H1 (cell line): ENCODE data around the gene ZNF879. TPM values are rescaled to one million over a fixed set of nuclear protein-coding genes. Genes with fewer than 3 reads are reported as not detected.

ENCODE experiments used
- CTCF ChIA-PET: fragments of 300-600 bp; sonication (Branson Sonifier 250); formaldehyde crosslinking; loops from one replicate; lab custom pipeline; 2021; ENCODE audit not compliant: partially characterized antibody; lab: Charles Lee
- POLR2A ChIA-PET: fragments of 300-600 bp; sonication (Branson Sonifier 250); formaldehyde crosslinking; loops from one replicate; lab custom pipeline; 2021; ENCODE audit warnings: inconsistent platforms; ENCODE audit not compliant: partially characterized antibody; lab: Charles Lee
- DNase-seq, 2 experiments: peaks; one replicate each; pipeline versions ENCODE4 v3.0.0 to v3.0.0-alpha.2; 2010 to 2022; ENCODE audit warnings: low spot score in 2 of 2, low read depth in 1 of 2, mixed read lengths in 1 of 2
- FAIRE-seq: peaks from 2 replicates; lab custom pipeline; 2011; peaks lifted over from hg19 to GRCh38; lab: Jason Lieb, UNC
- H2AFZ ChIP-seq: 2 replicates; pipeline ENCODE4 v1.8.1; 2012; ENCODE audit warnings: low read length, inconsistent platforms
- H2AK5ac ChIP-seq: 2 replicates; pipeline ENCODE4 v1.6.1; 2013; ENCODE audit warnings: low read depth, low read length
- H2BK120ac ChIP-seq: replicated peaks from 2 replicates; pipeline ENCODE3; 2013; ENCODE audit warnings: low read depth, low read length, inconsistent platforms
- H2BK12ac ChIP-seq: 2 replicates; pipeline ENCODE4 v1.6.1; 2013; ENCODE audit warnings: low read depth, low read length
- H2BK15ac ChIP-seq: 2 replicates; pipeline ENCODE4 v1.6.1; 2013; ENCODE audit warnings: low read length
- H2BK20ac ChIP-seq: 2 replicates; pipeline ENCODE4 v1.6.1; 2013; ENCODE audit warnings: low read length
- H2BK5ac ChIP-seq: 2 replicates; pipeline ENCODE4 v1.6.1; 2013; ENCODE audit warnings: low read depth, low read length
- H3K14ac ChIP-seq: 2 replicates; pipeline ENCODE4 v1.6.1; 2013; ENCODE audit warnings: inconsistent platforms; ENCODE audit not compliant: insufficient read length
- H3K18ac ChIP-seq: 2 replicates; pipeline ENCODE4 v1.6.1; 2013; ENCODE audit warnings: low read length; ENCODE audit errors: extremely low read depth
- H3K23ac ChIP-seq: 2 replicates; pipeline ENCODE4 v1.6.1; 2013; ENCODE audit warnings: inconsistent platforms; ENCODE audit not compliant: insufficient read length
- H3K23me2 ChIP-seq: 2 replicates; pipeline ENCODE4 v1.6.1; 2013; ENCODE audit warnings: low read depth, low read length
- H3K27ac ChIP-seq: 2 replicates; pipeline ENCODE4 v1.6.1; 2011; ENCODE audit warnings: low read depth, low read length, inconsistent platforms
- H3K27me3 ChIP-seq, 4 experiments: replicated peaks in 1 of 4; 1 replicate in 1 of 4; 2 replicates in 3 of 4; pipeline versions ENCODE4 v1.6.1 to v1.8.1; 2011 to 2013; ENCODE audit warnings: low read length in 3 of 4, mild to moderate bottlenecking in 3 of 4, inconsistent platforms in 2 of 4, mixed read lengths in 2 of 4, moderate library complexity in 1 of 4; ENCODE audit not compliant: control insufficient read depth in 3 of 4, insufficient read depth in 3 of 4; ENCODE audit errors: extremely low read depth in 1 of 4
- H3K36me3 ChIP-seq, 4 experiments: 2 replicates each; pipeline versions ENCODE4 v1.6.1 to v1.8.1; 2011 to 2013; ENCODE audit warnings: mild to moderate bottlenecking in 4 of 4, low read length in 3 of 4, moderate library complexity in 2 of 4, control low read depth in 1 of 4, inconsistent platforms in 1 of 4; ENCODE audit not compliant: insufficient read depth in 4 of 4, control insufficient read depth in 2 of 4
- H3K4ac ChIP-seq: replicated peaks from 2 replicates; pipeline ENCODE3; 2013; ENCODE audit warnings: low read length, low read depth, mixed read lengths, inconsistent platforms; ENCODE audit not compliant: insufficient read length
- H3K4me1 ChIP-seq, 4 experiments: replicated peaks in 1 of 4; 1 replicate in 1 of 4; 2 replicates in 3 of 4; pipeline versions ENCODE4 v1.6.1 to v1.8.1; 2011 to 2013; ENCODE audit warnings: low read length in 3 of 4, inconsistent platforms in 2 of 4, mixed read lengths in 1 of 4; ENCODE audit not compliant: insufficient read depth in 4 of 4, control insufficient read depth in 3 of 4
- H3K4me2 ChIP-seq, 2 experiments: 2 replicates each; pipeline versions ENCODE4 v1.6.1 to v1.8.1; 2011 to 2013; ENCODE audit warnings: low read depth in 2 of 2, low read length in 2 of 2, control low read depth in 1 of 2, inconsistent platforms in 1 of 2, mild to moderate bottlenecking in 1 of 2; ENCODE audit not compliant: insufficient read depth in 1 of 2
- H3K4me3 ChIP-seq, 4 experiments: fragments of 200-600, 300-600 bp in 1 of 4; sonication (generic), shearing (Covaris generic), sonication (Bioruptor Twin) in 1 of 4; 2 replicates each; pipeline versions ENCODE4 v1.5.1 to v1.8.1; 2011 to 2016; ENCODE audit warnings: low read length in 4 of 4, low read depth in 3 of 4, control low read depth in 2 of 4, inconsistent platforms in 2 of 4, mild to moderate bottlenecking in 2 of 4, mixed read lengths in 1 of 4, moderate library complexity in 1 of 4; ENCODE audit not compliant: insufficient read depth in 2 of 4; ENCODE audit errors: extremely low read depth in 1 of 4
- H3K56ac ChIP-seq: replicated peaks from 2 replicates; pipeline ENCODE3; 2013; ENCODE audit warnings: low read depth, mild to moderate bottlenecking, mixed read lengths, low read length, inconsistent platforms; ENCODE audit not compliant: insufficient read length
- H3K79me1 ChIP-seq: 2 replicates; pipeline ENCODE4 v1.6.1; 2013; ENCODE audit warnings: low read depth, low read length, control low read depth
- H3K79me2 ChIP-seq, 2 experiments: 2 replicates each; pipeline versions ENCODE4 v1.6.1 to v1.8.1; 2012 to 2013; ENCODE audit warnings: low read length in 2 of 2, mild to moderate bottlenecking in 2 of 2, inconsistent platforms in 1 of 2; ENCODE audit not compliant: insufficient read depth in 2 of 2, control insufficient read depth in 1 of 2
- H3K9ac ChIP-seq, 4 experiments: replicated peaks in 1 of 4; 1 replicate in 1 of 4; 2 replicates in 3 of 4; pipeline versions ENCODE4 v1.6.1 to v1.8.1; 2011 to 2013; ENCODE audit warnings: low read depth in 3 of 4, low read length in 3 of 4, control low read depth in 2 of 4, mild to moderate bottlenecking in 2 of 4, moderate library complexity in 2 of 4, inconsistent platforms in 1 of 4; ENCODE audit errors: extremely low read depth in 1 of 4
- H3K9me3 ChIP-seq, 2 experiments: 2 replicates each; pipeline versions ENCODE4 v1.6.1 to v1.8.1; 2012 to 2013; ENCODE audit warnings: mild to moderate bottlenecking in 2 of 2, moderate library complexity in 2 of 2, control low read depth in 1 of 2, inconsistent platforms in 1 of 2, low read depth in 1 of 2, low read length in 1 of 2, mixed read lengths in 1 of 2; ENCODE audit not compliant: insufficient read depth in 2 of 2
- H4K20me1 ChIP-seq, 2 experiments: replicated peaks in 1 of 2; 2 replicates each; pipeline versions ENCODE3 to v1.8.1; 2011 to 2013; ENCODE audit warnings: inconsistent platforms in 2 of 2, low read length in 2 of 2, mild to moderate bottlenecking in 1 of 2; ENCODE audit not compliant: insufficient read depth in 2 of 2, control insufficient read depth in 1 of 2
- H4K5ac ChIP-seq: 2 replicates; pipeline ENCODE4 v1.6.1; 2013; ENCODE audit warnings: low read length, low read depth, mixed read lengths, inconsistent platforms; ENCODE audit not compliant: insufficient read length
- H4K8ac ChIP-seq: 2 replicates; pipeline ENCODE4 v1.8.0; 2013; ENCODE audit warnings: mild to moderate bottlenecking, moderate library complexity, low read length, inconsistent platforms; ENCODE audit not compliant: insufficient read depth; ENCODE audit errors: extremely low read depth
- H4K91ac ChIP-seq: replicated peaks from 2 replicates; pipeline ENCODE3; 2013; ENCODE audit warnings: low read length, mixed read lengths, inconsistent platforms; ENCODE audit not compliant: insufficient read length
- CEBPB ChIP-seq: IDR thresholded peaks from 2 replicates; pipeline ENCODE4 v1.6.1; 2012; ENCODE audit warnings: low read depth, low read length
- EP300 ChIP-seq, 2 experiments: IDR thresholded peaks; 1 replicate in 1 of 2; 2 replicates in 1 of 2; pipeline ENCODE4 v1.6.1; 2011 to 2012; ENCODE audit warnings: low read depth in 2 of 2, low read length in 2 of 2, mild to moderate bottlenecking in 2 of 2, borderline replicate concordance in 1 of 2, inconsistent platforms in 1 of 2, moderate library complexity in 1 of 2
- EZH2 ChIP-seq: fragments of 200-600 bp; sonication (generic); IDR thresholded peaks from 2 replicates; pipeline ENCODE4 v1.7.1; 2012; ENCODE audit warnings: low read depth, mild to moderate bottlenecking, moderate library complexity, low read length, inconsistent platforms; ENCODE audit not compliant: severe bottlenecking
- GABPA ChIP-seq: IDR thresholded peaks from 2 replicates; pipeline ENCODE4 v1.6.1; 2011; ENCODE audit warnings: mild to moderate bottlenecking, low read length, moderate library complexity, borderline replicate concordance; ENCODE audit not compliant: insufficient read depth
- HDAC2 ChIP-seq, 2 experiments: fragments of 300-600 bp in 1 of 2; sonication (generic) in 1 of 2; IDR thresholded peaks; 2 replicates each; pipeline ENCODE4 v1.6.1; 2011 to 2012; ENCODE audit warnings: low read depth in 2 of 2, low read length in 2 of 2, mild to moderate bottlenecking in 2 of 2, moderate library complexity in 2 of 2, borderline replicate concordance in 1 of 2, inconsistent platforms in 1 of 2
- JUN ChIP-seq: IDR thresholded peaks from 2 replicates; pipeline ENCODE4 v1.6.1; 2011; ENCODE audit warnings: low read depth, mild to moderate bottlenecking, improper control_type of control experiment, low read length
- KDM4A ChIP-seq: IDR thresholded peaks from one replicate; pipeline ENCODE4 v1.7.1; 2012; ENCODE audit warnings: low read depth, mild to moderate bottlenecking, moderate library complexity, low read length, inconsistent platforms; ENCODE audit not compliant: severe bottlenecking
- NANOG ChIP-seq: IDR thresholded peaks from 2 replicates; pipeline ENCODE4 v1.6.1; 2011; ENCODE audit warnings: low read length, low read depth, mild to moderate bottlenecking, inconsistent platforms; ENCODE audit not compliant: insufficient read depth, poor library complexity, severe bottlenecking
- RBBP5 ChIP-seq: IDR thresholded peaks from 2 replicates; pipeline ENCODE4 v1.7.1; 2012; ENCODE audit warnings: low read depth, mild to moderate bottlenecking, inconsistent platforms, low read length, moderate library complexity, borderline replicate concordance
- TCF12 ChIP-seq: IDR thresholded peaks from 2 replicates; pipeline ENCODE4 v1.6.1; 2011; ENCODE audit warnings: low read depth, mild to moderate bottlenecking, low read length
- ZNF274 ChIP-seq: IDR thresholded peaks from 2 replicates; pipeline ENCODE4 v1.7.0; 2012; ENCODE audit warnings: low read length, borderline replicate concordance; ENCODE audit errors: extremely low read depth
- WGBS, 2 experiments: shearing (Covaris generic) in 1 of 2; methylation state at CpG; one replicate each; pipeline versions ENCODE4 v1.1.6 to v1.1.7; 2013 to 2015; ENCODE audit warnings: low lambda C conversion rate in 2 of 2, mixed read lengths in 2 of 2, inconsistent platforms in 1 of 2, low coverage in 1 of 2, missing lambda C conversion rate in 1 of 2; ENCODE audit not compliant: insufficient replicate concordance in 2 of 2, insufficient coverage in 1 of 2, insufficient read length in 1 of 2; ENCODE audit errors: extremely low coverage in 1 of 2, missing lambda C conversion rate in 1 of 2; 5-methylcytosine and 5-hydroxymethylcytosine counted together
- polyA plus RNA-seq, 7 experiments: library from polyadenylated mRNA; depleted of rRNA in 3 of 7; stranded (reverse) in 5 of 7; unstranded in 2 of 7; fragments of >200 nt in 5 of 7; fragments of 200-250 nt in 2 of 7; gene quantifications; 1 replicate in 5 of 7; 2 replicates in 1 of 7; 4 replicates in 1 of 7; pipeline versions ENCODE4 v1.2.1 to v1.2.3, GENCODE V29; 2011 to 2013; ENCODE audit warnings: missing spikeins in 2 of 7, mixed read lengths in 2 of 7
- total RNA-seq: library from RNA; stranded (reverse); fragmentation: NEBNext Ultra II Directional; extraction: Animal tissue kit (Norgen Biotek cat#: 25700); gene quantifications from 2 replicates; pipeline ENCODE4 v1.2.1, GENCODE V29; 2021

The ZNF879 gene
- total and polyA plus RNA-seq, 2 of the 8 experiments (the other 6 are each of a cell fraction or from before 2014, with no cell fraction given), result 2.2 to 3.1 TPM

GRCh38 chr5:178992291-178992895 is 31.2 kb upstream of the ZNF879 start:
- Histone ChIP-seq H3K56ac (no peak overlapping the region), H4K20me1 (peaks cover 1 to 4% of the 10 kb centered on the region in 2 experiments), H3K23ac (no peak overlapping the region), H2AFZ (no peak overlapping the region), H3K27ac (no peak overlapping the region), H3K18ac (no peak overlapping the region), H3K4me2 (no peak overlapping the region), H3K27me3 (peaks cover 26 to 45% (median 44%) of the 10 kb centered on the region in 4 experiments), H3K23me2 (peaks cover 9% of the 10 kb centered on the region; the same call in 1 of the 2 replicates), H2BK15ac (no peak overlapping the region), H3K4me1 (peaks cover 0 to 13% (median 1%) of the 10 kb centered on the region in 4 experiments; a peak in 5 of 7 replicates), H3K4me3 (no peak overlapping the region), H3K9me3 (peaks cover 29 to 49% of the 10 kb centered on the region in 2 experiments; a peak in 3 of 4 replicates), H4K91ac (no peak overlapping the region), H2AK5ac (no peak overlapping the region), H2BK120ac (no peak overlapping the region), H2BK20ac (no peak overlapping the region), H3K79me1 (no peaks in the 10 kb centered on the region), H4K8ac (no peak overlapping the region; the same call in 1 of the 2 replicates), H2BK12ac (no peak overlapping the region), H2BK5ac (no peak overlapping the region), H3K9ac (no peak overlapping the region), H3K4ac (no peak overlapping the region), H4K5ac (no peak overlapping the region), H3K14ac (no peak overlapping the region), H3K36me3 (no peaks in the 10 kb centered on the region; a peak in 1 of 8 replicates), H3K79me2 (no peaks in the 10 kb centered on the region)
- 89% methylated on average over 8 of the region's 9 CpGs; no CpG with 5 or more reads in 1 of the 2 experiments for WGBS, 2 experiments
- DNase-seq (no peak), FAIRE-seq (no peak)
- CTCF ChIA-PET, result interaction anchor here (0.6 to 1.6 kb wide), 5 partner anchors 16 to 1659 kb away, joined by 3 to 4 read pairs (median 3); no protein-coding TSS in a partner anchor
- POLR2A ChIA-PET, result interaction anchor here (1.0 to 1.6 kb wide), 2 partner anchors 9 to 46 kb away, joined by 3 read pairs; no protein-coding TSS in a partner anchor
- TF ChIP-seq EP300 (IDR thresholded peaks at IDR 0.05; ENCODE audit: borderline replicate concordance in 1 of 2, low read depth in 2 of 2, low read length in 2 of 2) (no peak), NANOG (no peak), TCF12 (no peak), RBBP5 (no peak), HDAC2 (IDR thresholded peaks at IDR 0.05; ENCODE audit: borderline replicate concordance in 1 of 2, low read depth in 2 of 2, low read length in 2 of 2) (no peak), EZH2 (no peak), ZNF274 (no peak), KDM4A (no peak), JUN (no peak), GABPA (no peak), CEBPB (no peak)
